ENCODE results near the gene TARBP1.

TARBP1 gene

DNA sequence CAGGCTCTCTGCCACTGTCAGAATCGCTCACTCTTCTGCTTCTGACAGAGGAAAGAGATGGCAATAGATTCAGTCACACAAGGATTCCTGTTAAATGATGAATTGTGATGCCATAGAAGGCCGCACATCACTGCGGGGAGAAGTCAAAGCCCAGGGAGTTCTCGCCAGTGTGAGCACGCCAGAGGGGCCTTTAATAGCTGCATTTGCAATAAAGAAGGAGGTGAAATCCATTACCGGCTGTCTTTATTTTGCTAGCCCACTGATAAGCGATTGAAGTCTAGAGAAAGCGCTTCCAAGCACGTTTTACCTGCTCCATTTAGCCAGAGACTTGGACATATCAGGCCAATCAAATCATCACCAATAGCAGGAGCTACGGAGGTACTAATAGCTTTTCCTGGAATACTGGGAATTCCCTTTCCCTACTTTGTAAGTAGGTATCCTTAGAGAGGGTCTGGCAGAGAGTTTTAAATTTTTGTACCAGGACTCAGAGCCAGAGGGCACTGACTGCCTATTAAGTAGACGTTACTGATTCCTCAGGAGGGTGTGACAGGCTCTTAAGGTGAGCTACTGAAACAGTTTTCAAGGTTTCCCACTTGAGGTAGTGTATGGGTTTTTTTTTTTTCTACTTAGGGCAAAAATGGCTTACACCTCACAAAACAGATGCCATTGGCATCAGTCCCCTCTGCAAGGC, 10.2 kb upstream of the TARBP1 start:
- H3K4me3 ChIP-seq (replicated peaks; ENCODE audit: low read depth, low read length) = no peak overlapping the region
- TF ChIP-seq, protein P1, sequence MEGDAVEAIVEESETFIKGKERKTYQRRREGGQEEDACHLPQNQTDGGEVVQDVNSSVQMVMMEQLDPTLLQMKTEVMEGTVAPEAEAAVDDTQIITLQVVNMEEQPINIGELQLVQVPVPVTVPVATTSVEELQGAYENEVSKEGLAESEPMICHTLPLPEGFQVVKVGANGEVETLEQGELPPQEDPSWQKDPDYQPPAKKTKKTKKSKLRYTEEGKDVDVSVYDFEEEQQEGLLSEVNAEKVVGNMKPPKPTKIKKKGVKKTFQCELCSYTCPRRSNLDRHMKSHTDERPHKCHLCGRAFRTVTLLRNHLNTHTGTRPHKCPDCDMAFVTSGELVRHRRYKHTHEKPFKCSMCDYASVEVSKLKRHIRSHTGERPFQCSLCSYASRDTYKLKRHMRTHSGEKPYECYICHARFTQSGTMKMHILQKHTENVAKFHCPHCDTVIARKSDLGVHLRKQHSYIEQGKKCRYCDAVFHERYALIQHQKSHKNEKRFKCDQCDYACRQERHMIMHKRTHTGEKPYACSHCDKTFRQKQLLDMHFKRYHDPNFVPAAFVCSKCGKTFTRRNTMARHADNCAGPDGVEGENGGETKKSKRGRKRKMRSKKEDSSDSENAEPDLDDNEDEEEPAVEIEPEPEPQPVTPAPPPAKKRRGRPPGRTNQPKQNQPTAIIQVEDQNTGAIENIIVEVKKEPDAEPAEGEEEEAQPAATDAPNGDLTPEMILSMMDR (IDR thresholded peaks at IDR 0.05; ENCODE audit: low read length, missing control alignments) = no peak
- DNase-seq (ENCODE audit: low read depth) = no peak

DNA sequence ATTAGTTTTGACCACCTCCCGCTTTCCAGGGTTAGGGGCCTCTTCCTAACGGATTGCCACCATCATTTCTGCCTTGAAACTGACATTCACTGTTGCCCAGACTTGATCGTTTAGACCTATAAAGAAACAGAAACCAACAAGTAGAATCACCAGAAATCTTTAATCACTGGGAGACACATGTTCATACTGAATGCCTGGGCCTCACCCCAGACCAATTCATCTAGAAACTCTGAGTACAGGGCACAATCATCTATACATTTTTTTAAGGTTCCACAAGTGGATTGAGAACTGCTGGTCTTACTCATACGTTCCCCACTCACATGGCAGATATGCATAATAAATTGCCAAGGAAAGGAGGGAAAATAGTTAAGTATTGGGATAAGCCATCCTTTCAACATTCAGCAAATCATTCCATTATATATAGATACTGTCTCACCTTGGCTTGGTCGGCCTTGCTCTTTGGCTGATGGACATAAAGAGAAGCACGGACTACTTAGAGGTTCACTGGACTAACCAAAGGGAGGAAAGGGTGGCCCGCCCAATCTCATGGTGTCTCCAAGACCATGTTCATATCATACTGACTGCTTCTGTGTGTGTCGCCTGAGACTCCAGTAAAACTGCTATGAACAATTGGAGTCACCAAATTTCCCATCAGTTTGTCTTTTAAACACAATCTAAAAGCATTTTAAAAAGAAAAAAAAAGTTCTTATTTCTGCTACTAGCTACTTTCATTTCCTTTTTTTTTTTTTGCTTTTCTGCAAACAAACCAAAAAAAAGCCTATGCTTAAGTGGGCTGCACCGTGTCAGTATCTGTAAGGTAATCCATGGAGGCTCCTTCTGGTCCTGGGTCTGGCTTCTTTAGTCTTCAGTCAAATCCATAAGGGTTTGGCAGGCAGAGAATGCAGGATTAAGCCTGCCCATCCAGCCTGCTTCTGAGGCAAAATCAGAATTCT, 9.4 kb upstream of the TARBP1 start:
- no peak overlapping the region for H3K4me3 ChIP-seq (replicated peaks; ENCODE audit: low read depth, low read length)
- no peak for DNase-seq (ENCODE audit: low read depth)

DNA sequence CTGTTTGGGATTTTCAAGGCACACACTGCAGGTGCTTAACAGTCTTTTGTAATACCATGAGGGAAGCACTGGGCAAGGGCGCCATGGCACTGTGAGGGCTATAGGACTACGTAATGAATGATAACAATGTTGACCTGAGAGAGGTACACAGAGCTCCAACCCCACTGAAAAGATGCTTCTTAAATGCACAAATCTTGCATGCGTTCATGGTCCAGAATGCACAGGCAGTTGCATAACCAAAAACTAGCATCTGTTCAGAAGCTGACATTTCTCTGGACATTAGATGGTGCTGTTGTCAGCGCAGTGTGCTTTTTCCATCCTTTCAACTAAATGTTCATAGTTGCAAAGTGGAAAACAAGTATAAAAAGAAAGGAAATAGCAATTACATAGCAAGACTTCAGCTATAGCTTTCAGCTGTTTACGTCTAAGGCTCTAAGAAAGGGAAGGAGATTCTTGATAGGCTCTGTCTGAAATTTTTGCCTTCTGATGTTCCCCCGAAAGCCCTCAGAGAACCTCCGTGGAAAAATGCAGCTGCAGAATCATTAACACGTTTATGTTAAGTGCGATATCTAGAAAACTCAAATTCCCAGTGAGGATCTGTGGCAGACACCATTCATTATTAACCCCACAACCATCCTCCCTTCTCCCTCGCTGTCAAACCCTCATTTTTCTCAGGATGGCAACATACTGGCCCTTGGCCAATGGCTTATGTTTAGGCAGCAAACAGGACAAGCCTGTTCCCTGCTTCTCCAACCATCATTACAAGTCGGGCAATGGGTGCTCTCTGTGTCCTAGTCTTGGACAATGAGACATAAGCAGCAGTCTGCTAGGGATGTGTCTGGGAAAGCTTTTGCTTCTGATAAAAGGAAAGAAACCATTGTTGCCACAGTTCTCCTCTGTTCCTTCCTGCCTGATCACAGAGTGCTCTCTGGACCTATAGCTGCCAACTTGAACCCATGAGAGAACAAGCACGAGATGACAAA, 8.2 kb upstream of the TARBP1 start:
- peak; percentile 91 for DNase-seq (ENCODE audit: low read depth)
- H3K4me3 ChIP-seq (replicated peaks; ENCODE audit: low read depth, low read length) = no peak overlapping the region
- TF ChIP-seq, protein P1 (IDR thresholded peaks at IDR 0.05; ENCODE audit: low read length, missing control alignments) = peak; percentile 90

More for the DNA sequence above, 9.4 kb upstream of the TARBP1 start:
- TF ChIP-seq, protein P1 (IDR thresholded peaks at IDR 0.05; ENCODE audit: low read length, missing control alignments) = no peak

DNA sequence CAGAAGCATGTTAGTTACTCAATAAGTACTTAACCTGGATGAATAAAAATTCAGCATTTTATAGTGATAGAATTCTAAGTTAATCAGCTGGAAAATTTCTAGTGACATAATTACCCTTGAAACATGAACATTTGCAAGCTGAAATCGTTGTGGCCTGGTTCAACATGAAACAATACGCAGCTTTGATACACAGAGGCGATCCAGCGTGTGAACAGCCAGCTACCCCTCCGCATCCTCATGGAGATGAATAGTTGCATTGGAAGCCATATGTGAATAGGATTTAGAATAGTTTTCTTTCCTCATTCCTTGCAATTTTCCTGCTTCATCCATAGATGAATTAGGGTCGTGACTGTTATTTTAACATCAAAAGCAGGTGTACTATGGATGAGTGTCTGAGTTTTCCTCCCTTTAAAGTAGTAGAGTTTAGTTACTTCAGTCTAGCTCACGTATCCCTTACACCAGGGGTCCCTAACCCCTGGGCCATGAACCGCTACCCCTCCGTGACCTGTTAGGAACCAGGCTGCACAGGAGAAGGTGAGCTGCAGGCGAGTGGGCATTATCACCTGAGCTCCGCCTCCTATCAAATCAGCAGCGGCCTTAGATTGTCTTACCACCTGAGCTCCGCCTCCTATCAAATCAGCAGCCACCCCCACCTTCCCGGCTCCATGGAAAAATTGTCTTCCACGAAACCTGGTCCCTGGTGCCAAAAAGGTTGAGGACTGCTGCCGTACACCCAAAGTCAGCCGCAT, 6.2 kb upstream of the TARBP1 start:
- DNase-seq (ENCODE audit: low read depth) = no peak
- no peak overlapping the region for H3K4me3 ChIP-seq (replicated peaks; ENCODE audit: low read depth, low read length)
- TF ChIP-seq, protein P1 (IDR thresholded peaks at IDR 0.05; ENCODE audit: low read length, missing control alignments) = no peak

DNA sequence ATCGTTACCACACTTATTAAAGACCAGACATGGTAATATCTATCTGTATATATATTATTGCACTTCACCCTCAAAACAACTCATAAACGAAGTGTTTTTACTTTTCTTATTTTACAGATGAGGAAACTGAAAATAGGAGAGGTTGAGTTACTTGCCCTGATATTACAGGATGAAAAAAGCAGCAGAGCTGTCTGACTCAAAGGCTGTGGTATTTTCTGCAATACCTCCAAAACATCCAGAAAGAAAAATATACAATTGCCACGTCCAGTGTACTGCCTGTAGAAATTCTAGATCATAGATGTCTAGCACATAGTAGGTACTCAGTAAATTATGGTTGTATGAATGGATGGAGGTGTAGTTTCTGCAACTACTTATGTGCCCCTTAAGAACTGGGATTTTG, 5.2 kb upstream of the TARBP1 start:
- no peak for DNase-seq (ENCODE audit: low read depth)
- TF ChIP-seq, protein P1 (IDR thresholded peaks at IDR 0.05; ENCODE audit: low read length, missing control alignments) = no peak
- no peak overlapping the region for H3K4me3 ChIP-seq (replicated peaks; ENCODE audit: low read depth, low read length)

DNA sequence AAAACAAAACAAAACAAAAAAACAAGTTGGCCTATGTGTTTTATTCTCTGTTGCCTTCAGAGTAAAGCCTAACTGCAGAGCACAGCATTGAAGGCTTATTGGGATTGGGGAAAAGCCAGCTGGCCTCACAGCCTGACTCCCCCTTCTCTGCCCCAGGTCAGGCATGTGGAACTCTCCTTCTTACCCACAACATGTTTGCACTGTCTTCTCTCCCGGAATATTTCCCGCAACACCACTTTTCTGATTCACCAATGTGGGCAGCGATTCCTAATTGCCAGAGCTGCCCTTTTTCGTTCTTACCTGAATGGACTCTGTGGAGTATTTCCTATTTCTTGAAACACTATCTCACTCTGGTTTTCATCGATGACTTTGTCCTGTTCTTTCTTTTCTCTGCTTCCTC, 2.8 kb upstream of the TARBP1 start:
- DNase-seq (ENCODE audit: low read depth) = no peak
- no peak overlapping the region for H3K4me3 ChIP-seq (replicated peaks; ENCODE audit: low read depth, low read length)
- TF ChIP-seq, protein P1 (IDR thresholded peaks at IDR 0.05; ENCODE audit: low read length, missing control alignments) = no peak

Data from fibroblast of pulmonary artery (primary cell).